CD1c-positive myeloid dendritic cell (primary cell): Measurements from ENCODE around the gene ENOX1.

Experiments used
- DNase-seq: peaks from one replicate; pipeline ENCODE4 v3.0.0-alpha.2; 2016; ENCODE audit errors: extremely low spot score

The ENOX1 gene

GRCh38 chr13:43487461-43487860, 299.3 kb downstream of the ENOX1 start:
- no peak for DNase-seq

- peak; percentile 43 for DNase-seq
Observed at GRCh38 chr13:43484432-43485225, 302.1 kb downstream of the ENOX1 start.

GRCh38 chr13:43483930-43484329, 302.8 kb downstream of the ENOX1 start:
- DNase-seq = no peak

GRCh38 chr13:43482641-43483040, 304.1 kb downstream of the ENOX1 start:
- no peak for DNase-seq

- DNase-seq = peak; percentile 25
Observed at GRCh38 chr13:43482026-43482425, 304.7 kb downstream of the ENOX1 start.

GRCh38 chr13:43478902-43479301, 307.9 kb downstream of the ENOX1 start:
- DNase-seq = peak; percentile 17

GRCh38 chr13:43478211-43478610, 308.6 kb downstream of the ENOX1 start:
- DNase-seq = no peak

GRCh38 chr13:43475140-43475539, 311.6 kb downstream of the ENOX1 start:
- no peak for DNase-seq

GRCh38 chr13:43473437-43473836, 313.3 kb downstream of the ENOX1 start:
- DNase-seq = peak; percentile 23

- DNase-seq = no peak
Observed at GRCh38 chr13:43472980-43473379, 313.8 kb downstream of the ENOX1 start.

- no peak for DNase-seq
Observed at GRCh38 chr13:43472339-43472738, 314.4 kb downstream of the ENOX1 start.

- DNase-seq = no peak
Observed at GRCh38 chr13:43470610-43471009, 316.2 kb downstream of the ENOX1 start.

GRCh38 chr13:43469791-43470190, 317.0 kb downstream of the ENOX1 start:
- no peak for DNase-seq

GRCh38 chr13:43464578-43465264, 322.1 kb downstream of the ENOX1 start:
- no peak for DNase-seq

- DNase-seq = no peak
Observed at GRCh38 chr13:43448605-43449336, 338.0 kb downstream of the ENOX1 start.

GRCh38 chr13:43446126-43446525, 340.6 kb downstream of the ENOX1 start:
- DNase-seq = no peak

- DNase-seq = no peak
Observed at GRCh38 chr13:43445668-43446067, 341.1 kb downstream of the ENOX1 start.

- DNase-seq = no peak
Observed at GRCh38 chr13:43444081-43444480, 342.7 kb downstream of the ENOX1 start.

- DNase-seq = no peak
Observed at GRCh38 chr13:43441899-43442499, 344.8 kb downstream of the ENOX1 start.

GRCh38 chr13:43441464-43441863, 345.3 kb downstream of the ENOX1 start:
- no peak for DNase-seq

GRCh38 chr13:43434191-43434590, 352.6 kb downstream of the ENOX1 start:
- DNase-seq = peak; percentile 35

- DNase-seq = no peak
Observed at GRCh38 chr13:43433691-43434141, 353.1 kb downstream of the ENOX1 start.
